Transverse colon (tissue), 4 donors: Measurements from ENCODE around the gene YWHAG.

ENCODE experiments used
- EP300 ChIP-seq: sonication (generic); formaldehyde crosslinking; IDR thresholded peaks from one replicate; pipeline ENCODE4 v1.6.1; 2017; ENCODE audit warnings: antibody characterized with exemption, low read depth
- POLR2A ChIP-seq: fragments of 450-650 bp; IDR thresholded peaks from one replicate; pipeline ENCODE4 v1.6.1; 2016; ENCODE audit warnings: antibody characterized with exemption, mild to moderate bottlenecking, moderate library complexity
- POLR2AphosphoS5 ChIP-seq, 3 donors: sonication (generic); formaldehyde crosslinking; IDR thresholded peaks; one replicate each; pipeline ENCODE4 v1.6.1; 2016; ENCODE audit warnings: antibody characterized with exemption in 3 of 3
- TF ChIP-seq, protein P1 (sequence below), 5 experiments: fragments of 200-600 bp in 3 of 5; fragments of 450-650 bp in 2 of 5; sonication (generic) in 3 of 5; IDR thresholded peaks; 1 replicate in 2 of 5; 2 replicates in 3 of 5; pipeline ENCODE4 v1.5.1; 2016 to 2017; ENCODE audit warnings: antibody characterized with exemption in 5 of 5, inconsistent platforms in 3 of 5, mild to moderate bottlenecking in 2 of 5, moderate library complexity in 1 of 5

DNA sequence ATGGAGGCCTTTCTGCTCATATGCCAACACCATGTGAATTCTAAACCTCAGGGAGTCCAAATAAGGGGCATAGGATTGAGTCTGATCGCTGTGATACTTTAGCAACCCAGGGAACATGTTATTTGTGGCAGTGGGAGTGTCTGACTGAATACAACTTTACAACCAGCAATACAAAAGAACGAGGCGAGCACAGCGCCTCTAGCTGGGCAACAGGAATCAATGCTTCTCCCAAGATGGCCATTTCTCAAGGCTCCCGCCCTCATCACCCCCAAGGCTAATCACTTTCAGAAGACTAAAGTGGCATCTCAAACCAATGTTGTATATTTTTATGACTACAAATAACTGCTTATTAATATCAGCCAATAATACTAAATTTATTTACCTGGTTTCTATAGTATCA lies 28.1 kb downstream of the YWHAG start:
- TF ChIP-seq, protein P1, sequence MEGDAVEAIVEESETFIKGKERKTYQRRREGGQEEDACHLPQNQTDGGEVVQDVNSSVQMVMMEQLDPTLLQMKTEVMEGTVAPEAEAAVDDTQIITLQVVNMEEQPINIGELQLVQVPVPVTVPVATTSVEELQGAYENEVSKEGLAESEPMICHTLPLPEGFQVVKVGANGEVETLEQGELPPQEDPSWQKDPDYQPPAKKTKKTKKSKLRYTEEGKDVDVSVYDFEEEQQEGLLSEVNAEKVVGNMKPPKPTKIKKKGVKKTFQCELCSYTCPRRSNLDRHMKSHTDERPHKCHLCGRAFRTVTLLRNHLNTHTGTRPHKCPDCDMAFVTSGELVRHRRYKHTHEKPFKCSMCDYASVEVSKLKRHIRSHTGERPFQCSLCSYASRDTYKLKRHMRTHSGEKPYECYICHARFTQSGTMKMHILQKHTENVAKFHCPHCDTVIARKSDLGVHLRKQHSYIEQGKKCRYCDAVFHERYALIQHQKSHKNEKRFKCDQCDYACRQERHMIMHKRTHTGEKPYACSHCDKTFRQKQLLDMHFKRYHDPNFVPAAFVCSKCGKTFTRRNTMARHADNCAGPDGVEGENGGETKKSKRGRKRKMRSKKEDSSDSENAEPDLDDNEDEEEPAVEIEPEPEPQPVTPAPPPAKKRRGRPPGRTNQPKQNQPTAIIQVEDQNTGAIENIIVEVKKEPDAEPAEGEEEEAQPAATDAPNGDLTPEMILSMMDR (IDR thresholded peaks at IDR 0.05): no peak
- no peak for TF ChIP-seq POLR2AphosphoS5 (IDR thresholded peaks at IDR 0.05)
- TF ChIP-seq POLR2A: no peak
- no peak for TF ChIP-seq EP300
